HepG2 (cell line): ENCODE results near the gene EPN2.

Source experiments
- EZH2 ChIP-seq: conservative IDR thresholded peaks from 2 replicates; pipeline ENCODE4 v1.6.1; 2012; ENCODE audit warnings: mild to moderate bottlenecking, low read depth, low read length, moderate library complexity
- FOXK2 ChIP-seq: fragments of 450-650 bp; IDR thresholded peaks from 2 replicates; pipeline ENCODE4 v1.6.1; 2016
- GATAD2A ChIP-seq: IDR thresholded peaks from 2 replicates; pipeline ENCODE4 v1.6.1; 2016
- NFRKB ChIP-seq: fragments of 450-650 bp; IDR thresholded peaks from 2 replicates; pipeline ENCODE4 v1.6.1; 2017
- SP1 ChIP-seq, 2 experiments: fragments of 450-650 bp in 1 of 2; sonication (generic) in 1 of 2; formaldehyde crosslinking in 1 of 2; IDR thresholded peaks; 2 replicates each; pipeline versions ENCODE4 v1.4.0 to v1.6.1; 2016 to 2020; ENCODE audit warnings: missing genetic modification reagents in 1 of 2
- TEAD3 ChIP-seq: optimal IDR thresholded peaks from 2 replicates; pipeline ENCODE3; 2016; ENCODE audit warnings: borderline replicate concordance
- TOE1 ChIP-seq: sonication (generic); formaldehyde crosslinking; IDR thresholded peaks from 2 replicates; pipeline ENCODE4 v1.4.0; 2020; ENCODE audit warnings: mild to moderate bottlenecking, missing genetic modification reagents
- ZNF75D ChIP-seq: sonication (generic); formaldehyde crosslinking; IDR thresholded peaks from 2 replicates; pipeline ENCODE4 v1.8.1; 2023; ENCODE audit warnings: missing genetic modification reagents, mild to moderate bottlenecking, borderline replicate concordance
- ZSCAN30 ChIP-seq: sonication (generic); formaldehyde crosslinking; IDR thresholded peaks from 2 replicates; pipeline ENCODE4 v1.5.0; 2020; ENCODE audit warnings: mild to moderate bottlenecking, missing genetic modification reagents
- TF ChIP-seq, protein P1 (sequence below): sonication (generic); formaldehyde crosslinking; IDR thresholded peaks from 2 replicates; pipeline ENCODE4 v1.4.0; 2020; ENCODE audit warnings: missing genetic modification reagents
- TF ChIP-seq, protein P2 (sequence below): sonication (generic); formaldehyde crosslinking; IDR thresholded peaks from 2 replicates; pipeline ENCODE4 v1.9.0; 2022; ENCODE audit warnings: missing genetic modification reagents, mild to moderate bottlenecking, borderline replicate concordance
- TF ChIP-seq, protein P3 (sequence below): sonication (generic); formaldehyde crosslinking; IDR thresholded peaks from 2 replicates; pipeline ENCODE4 v1.5.0; 2020; ENCODE audit warnings: mild to moderate bottlenecking, missing genetic modification reagents, moderate library complexity

DNA sequence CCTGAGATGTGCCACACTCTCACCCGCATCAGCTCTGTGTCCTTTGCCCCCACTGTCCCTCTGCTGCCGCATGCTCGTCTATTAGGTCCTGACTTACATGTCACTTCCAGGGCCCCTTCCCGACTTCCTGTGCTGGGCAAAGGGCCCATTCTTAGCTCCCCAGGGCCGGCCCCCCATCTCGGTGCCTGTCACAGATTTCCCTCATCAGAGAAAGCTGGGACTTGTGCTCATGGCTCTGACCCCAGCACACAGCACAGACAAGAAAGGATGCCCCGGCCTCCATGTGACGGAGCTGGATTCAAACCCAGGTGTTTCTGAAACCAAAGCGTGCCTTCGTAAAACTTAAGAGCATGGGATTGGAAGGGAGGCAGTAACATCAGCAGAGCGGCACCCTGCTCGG, 135.3 kb downstream of the EPN2 start:
- TF ChIP-seq, protein P1, sequence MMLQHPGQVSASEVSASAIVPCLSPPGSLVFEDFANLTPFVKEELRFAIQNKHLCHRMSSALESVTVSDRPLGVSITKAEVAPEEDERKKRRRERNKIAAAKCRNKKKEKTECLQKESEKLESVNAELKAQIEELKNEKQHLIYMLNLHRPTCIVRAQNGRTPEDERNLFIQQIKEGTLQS, result no peak
- TF ChIP-seq SP1 (IDR thresholded peaks at IDR 0.05) (no peak), SP1 (CRISPR knock-in tag; IDR thresholded peaks at IDR 0.05) (no peak), ZNF75D (CRISPR knock-in tag) (no peak), EZH2 (no peak), GATAD2A (CRISPR knock-in tag) (no peak), NFRKB (no peak), TOE1 (CRISPR knock-in tag) (no peak), ZSCAN30 (CRISPR knock-in tag) (no peak), TEAD3 (CRISPR knock-in tag) (no peak), FOXK2 (no peak)
- TF ChIP-seq, protein P2, sequence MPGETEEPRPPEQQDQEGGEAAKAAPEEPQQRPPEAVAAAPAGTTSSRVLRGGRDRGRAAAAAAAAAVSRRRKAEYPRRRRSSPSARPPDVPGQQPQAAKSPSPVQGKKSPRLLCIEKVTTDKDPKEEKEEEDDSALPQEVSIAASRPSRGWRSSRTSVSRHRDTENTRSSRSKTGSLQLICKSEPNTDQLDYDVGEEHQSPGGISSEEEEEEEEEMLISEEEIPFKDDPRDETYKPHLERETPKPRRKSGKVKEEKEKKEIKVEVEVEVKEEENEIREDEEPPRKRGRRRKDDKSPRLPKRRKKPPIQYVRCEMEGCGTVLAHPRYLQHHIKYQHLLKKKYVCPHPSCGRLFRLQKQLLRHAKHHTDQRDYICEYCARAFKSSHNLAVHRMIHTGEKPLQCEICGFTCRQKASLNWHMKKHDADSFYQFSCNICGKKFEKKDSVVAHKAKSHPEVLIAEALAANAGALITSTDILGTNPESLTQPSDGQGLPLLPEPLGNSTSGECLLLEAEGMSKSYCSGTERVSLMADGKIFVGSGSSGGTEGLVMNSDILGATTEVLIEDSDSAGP (CRISPR knock-in tag), result no peak
- TF ChIP-seq, protein P3, sequence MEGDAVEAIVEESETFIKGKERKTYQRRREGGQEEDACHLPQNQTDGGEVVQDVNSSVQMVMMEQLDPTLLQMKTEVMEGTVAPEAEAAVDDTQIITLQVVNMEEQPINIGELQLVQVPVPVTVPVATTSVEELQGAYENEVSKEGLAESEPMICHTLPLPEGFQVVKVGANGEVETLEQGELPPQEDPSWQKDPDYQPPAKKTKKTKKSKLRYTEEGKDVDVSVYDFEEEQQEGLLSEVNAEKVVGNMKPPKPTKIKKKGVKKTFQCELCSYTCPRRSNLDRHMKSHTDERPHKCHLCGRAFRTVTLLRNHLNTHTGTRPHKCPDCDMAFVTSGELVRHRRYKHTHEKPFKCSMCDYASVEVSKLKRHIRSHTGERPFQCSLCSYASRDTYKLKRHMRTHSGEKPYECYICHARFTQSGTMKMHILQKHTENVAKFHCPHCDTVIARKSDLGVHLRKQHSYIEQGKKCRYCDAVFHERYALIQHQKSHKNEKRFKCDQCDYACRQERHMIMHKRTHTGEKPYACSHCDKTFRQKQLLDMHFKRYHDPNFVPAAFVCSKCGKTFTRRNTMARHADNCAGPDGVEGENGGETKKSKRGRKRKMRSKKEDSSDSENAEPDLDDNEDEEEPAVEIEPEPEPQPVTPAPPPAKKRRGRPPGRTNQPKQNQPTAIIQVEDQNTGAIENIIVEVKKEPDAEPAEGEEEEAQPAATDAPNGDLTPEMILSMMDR (CRISPR knock-in tag), result no peak
